Smooth muscle cell of the umbilical artery (primary cell): Measurements from ENCODE around the gene AHNAK2. TPM values are rescaled to one million over a fixed set of nuclear protein-coding genes. Genes with fewer than 3 reads are reported as not detected.

Experiments
- total RNA-seq: library from RNA; depleted of rRNA; stranded (reverse); fragments of >200 nt; gene quantifications from 2 replicates; pipeline ENCODE4 v1.2.3, GENCODE V29; 2014

Gene AHNAK2
- 52.9 and 217 TPM in 2 replicates for total RNA-seq

DNA sequence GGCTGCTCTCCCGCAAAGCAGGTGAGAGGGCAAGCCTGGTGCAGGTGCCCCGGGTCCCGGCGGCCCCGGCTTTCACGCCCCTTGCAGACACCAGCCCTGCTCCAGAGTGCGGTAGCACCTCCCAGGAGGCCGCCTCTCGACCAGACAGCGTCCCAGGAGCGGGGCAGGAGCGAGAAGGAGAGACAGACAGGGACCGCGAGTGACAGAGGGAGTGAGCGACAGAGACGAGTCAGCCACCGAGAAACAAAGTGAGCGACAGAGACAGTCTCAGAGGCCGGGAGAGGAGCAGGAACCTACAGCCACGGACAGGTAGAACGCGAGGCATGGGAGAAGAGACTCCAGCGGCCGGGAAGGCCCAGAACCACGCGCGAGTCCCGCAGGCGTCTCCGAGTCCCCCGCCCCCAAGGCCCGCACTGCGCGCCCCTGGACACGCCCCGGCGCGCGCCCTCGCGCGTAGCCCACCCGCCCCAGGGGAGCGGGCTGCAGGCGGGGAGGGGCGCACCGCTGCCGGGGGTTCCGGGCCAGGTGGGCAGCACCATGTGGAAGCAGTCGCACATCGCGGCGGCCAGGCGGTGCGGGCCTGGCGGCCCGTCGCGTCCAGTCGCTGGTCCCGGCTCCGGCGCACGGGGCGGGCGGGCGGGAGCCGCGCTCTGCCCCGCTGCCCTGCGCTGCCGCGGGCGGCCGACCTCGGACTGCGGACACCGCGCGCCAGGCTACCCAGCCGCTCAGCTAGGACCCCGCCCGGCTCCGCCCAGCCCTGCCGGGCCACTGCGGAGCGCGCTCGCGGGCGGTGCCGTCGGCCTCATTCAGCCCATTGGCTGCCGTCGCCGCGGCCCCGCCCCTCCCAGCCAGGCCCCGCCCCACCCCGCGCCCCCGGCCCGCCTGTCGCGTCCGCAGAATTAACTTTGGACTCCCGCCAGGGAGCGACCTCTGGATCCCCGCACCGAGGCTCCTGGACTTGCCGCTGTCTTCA lies at the start of gene AHNAK2:
AHNAK2 (minus strand) TSS at position 694 of the 973 bp plus-strand sequence; CDS start at position 557, 137 bp downstream.

DNA sequence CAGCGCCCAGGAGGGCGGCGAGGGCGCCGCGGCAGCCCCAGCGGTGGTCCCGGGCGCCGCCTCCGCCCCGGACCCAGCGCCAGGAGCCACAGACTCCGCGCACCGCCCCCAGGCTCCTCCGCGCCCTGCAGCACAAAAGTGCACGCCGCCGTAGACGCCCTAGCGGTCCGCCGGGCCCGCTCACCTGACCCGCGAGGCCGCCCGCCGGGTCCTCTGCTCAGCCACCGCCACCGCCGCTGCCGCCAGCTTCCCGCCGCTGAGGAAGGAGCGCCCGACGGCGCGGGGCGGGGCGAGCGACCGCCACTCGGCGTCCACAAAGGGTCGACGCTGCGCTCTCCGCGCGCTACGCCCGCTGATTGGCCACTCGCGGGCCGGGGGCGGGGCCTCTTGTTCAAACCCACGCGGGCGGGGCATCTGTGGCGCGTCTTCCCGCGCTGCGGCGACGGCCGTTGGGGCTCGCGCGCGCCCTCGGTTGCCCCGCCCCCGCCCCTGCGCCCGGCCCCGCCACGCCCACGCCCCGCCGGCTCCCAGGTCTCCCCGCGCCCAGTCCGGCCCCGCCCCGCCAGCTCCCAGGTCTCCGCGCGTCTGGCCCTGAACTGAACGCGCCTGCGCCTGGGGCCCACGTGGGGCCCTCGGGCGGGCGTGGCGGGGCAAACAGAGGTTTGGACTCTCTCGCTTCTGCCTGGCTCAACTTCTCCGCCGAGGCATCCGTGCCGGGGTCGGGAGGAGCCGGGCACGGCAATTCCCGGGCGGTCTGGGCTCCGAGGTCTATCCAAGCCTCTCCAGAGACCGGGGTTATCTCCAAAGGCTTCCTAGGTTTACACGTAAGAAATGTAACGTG lies 42.9 kb upstream of the AHNAK2 start, which contains the start of gene CDCA4:
CDCA4 (minus strand) TSS at position 269 of the 841 bp plus-strand sequence. CDS start 9,154 bp downstream, outside the sequence.

DNA sequence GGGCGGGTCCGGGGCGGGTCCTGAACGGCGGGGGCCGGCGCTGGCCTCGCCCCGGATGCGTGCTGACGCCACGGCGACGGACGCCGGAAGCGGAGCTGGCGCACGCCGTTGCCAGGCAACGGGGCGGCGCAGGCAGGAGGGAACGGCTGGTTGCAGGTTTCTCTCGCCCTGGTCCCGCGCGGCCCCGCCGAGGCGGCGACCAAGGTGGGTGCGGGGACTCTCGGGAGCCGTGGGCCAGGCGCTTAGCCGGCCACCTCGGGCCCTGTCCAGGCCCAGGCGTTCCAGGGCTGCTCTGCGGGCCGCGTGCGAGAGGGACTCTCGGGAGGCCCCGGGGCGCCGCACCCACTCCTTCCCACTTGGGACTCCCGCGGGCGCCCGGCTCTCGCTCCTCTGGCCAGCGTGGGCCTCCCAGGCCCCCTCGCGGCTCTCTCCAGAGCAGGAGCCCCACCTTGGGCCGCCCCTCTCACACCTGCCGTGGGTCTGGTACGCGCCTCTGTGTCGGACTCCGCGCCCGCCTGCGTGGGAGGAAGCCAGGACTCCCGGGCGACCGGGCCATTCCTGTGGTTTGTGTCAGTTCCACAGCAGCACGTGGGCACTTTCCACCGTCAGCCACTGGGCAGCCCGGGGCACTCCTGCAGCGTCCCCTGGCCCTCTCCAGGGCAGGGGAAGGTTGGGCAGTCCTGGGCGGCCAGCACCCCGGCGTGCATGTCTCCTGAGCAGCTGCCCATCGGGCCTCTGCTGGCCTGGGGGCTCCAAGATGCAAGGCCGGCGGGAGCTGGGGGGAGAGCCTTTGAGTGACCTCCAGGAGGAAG lies 7.7 kb upstream of the AHNAK2 start, which contains the start of gene CLBA1:
CLBA1 (plus strand) TSS at position 114 of the 812 bp plus-strand sequence; CDS start at position 758, 644 bp downstream.

DNA sequence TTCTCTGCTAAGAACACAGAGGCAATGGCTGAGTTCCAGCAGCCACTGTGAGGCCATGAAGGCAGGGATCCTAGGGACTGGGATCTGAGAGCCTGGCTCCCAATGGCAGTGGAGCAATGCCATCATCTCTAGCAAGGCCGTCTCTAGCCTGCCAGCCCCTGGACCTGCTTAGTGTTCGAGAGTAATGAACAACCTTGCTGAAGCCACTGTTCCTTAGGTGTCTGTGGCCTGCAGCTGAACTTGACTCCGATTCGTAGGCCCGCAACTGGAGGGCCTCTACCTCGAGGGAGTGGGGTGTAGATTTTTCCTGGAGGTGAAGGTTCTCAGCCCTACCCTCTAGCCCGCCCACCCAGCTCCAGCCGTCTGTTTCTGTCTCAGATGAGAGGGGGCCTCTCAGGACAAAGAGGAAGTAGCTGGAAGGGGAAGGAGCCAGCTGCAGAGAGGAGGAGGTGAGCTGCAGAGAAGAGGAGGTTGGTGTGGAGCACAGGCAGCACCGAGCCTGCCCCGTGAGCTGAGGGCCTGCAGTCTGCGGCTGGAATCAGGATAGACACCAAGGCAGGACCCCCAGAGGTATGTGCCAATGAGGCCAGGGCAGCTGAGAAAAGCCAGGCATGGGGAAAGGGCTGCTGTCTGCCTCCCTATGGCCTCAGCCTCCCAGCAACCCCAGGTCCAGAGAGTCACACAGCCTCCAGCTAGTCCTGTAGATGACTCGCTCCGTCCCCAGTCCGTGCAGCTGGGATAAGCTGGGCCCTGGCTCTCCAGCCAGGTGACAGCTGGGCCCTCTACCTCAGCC lies 53.6 kb downstream of the AHNAK2 start, which contains the start of gene PLD4:
PLD4 (plus strand) TSS at position 459 of the 793 bp plus-strand sequence. CDS start 2,262 bp downstream, outside the sequence.

Other genes starting within 250 kb of the AHNAK2 start
- 56.2 and 121 TPM in 2 replicates for gene SIVA1, start 225.2 kb downstream of the AHNAK2 start, total RNA-seq
- 201 and 267 TPM in 2 replicates for gene AKT1, start 182.6 kb downstream of the AHNAK2 start, total RNA-seq
- gene ZBTB42, start 177.3 kb downstream of the AHNAK2 start, total RNA-seq: 3.0 and 3.9 TPM in 2 replicates
- 14.3 and 38.2 TPM in 2 replicates for gene CEP170B, start 113.1 kb downstream of the AHNAK2 start, total RNA-seq
- under 0.01 TPM in 1 of 2 replicates, not detected in the other for gene PLD4, start 53.5 kb downstream of the AHNAK2 start, total RNA-seq
- 8.9 and 9.2 TPM in 2 replicates for gene CLBA1, start 7.4 kb upstream of the AHNAK2 start, total RNA-seq
- gene CDCA4, start 42.7 kb upstream of the AHNAK2 start, total RNA-seq: 11.6 and 21.0 TPM in 2 replicates
- gene GPR132, start 87.1 kb upstream of the AHNAK2 start, total RNA-seq: under 0.01 and 0.05 TPM in 2 replicates
- gene JAG2, start 190.4 kb upstream of the AHNAK2 start, total RNA-seq: 1.5 and 2.6 TPM in 2 replicates
- gene NUDT14, start 202.9 kb upstream of the AHNAK2 start, total RNA-seq: 9.0 and 19.6 TPM in 2 replicates